HepG2 (cell line): Measurements from ENCODE around the gene COPS6.

Experiments
- EP300 ChIP-seq, 3 experiments: sonication (generic) in 1 of 3; formaldehyde crosslinking in 1 of 3; IDR thresholded peaks; 2 replicates each; pipeline versions ENCODE4 v1.5.1 to v1.6.1; 2011 to 2020; ENCODE audit warnings: low read depth in 2 of 3, low read length in 2 of 3, borderline replicate concordance in 1 of 3, improper control_type of control experiment in 1 of 3, mild to moderate bottlenecking in 1 of 3, missing genetic modification reagents in 1 of 3, moderate library complexity in 1 of 3
- POLR2AphosphoS5 ChIP-seq: IDR thresholded peaks from 2 replicates; pipeline ENCODE4 v1.6.1; 2012; ENCODE audit warnings: low read depth, low read length
- SMC3 ChIP-seq: IDR thresholded peaks from 2 replicates; pipeline ENCODE4 v1.6.1; 2011; ENCODE audit warnings: low read length, improper control_type of control experiment
- TCF7 ChIP-seq: sonication (generic); IDR thresholded peaks from 2 replicates; pipeline ENCODE4 v1.6.1; 2016; ENCODE audit warnings: antibody characterized with exemption, low read depth
- ZNF331 ChIP-seq: sonication (generic); formaldehyde crosslinking; IDR thresholded peaks from 2 replicates; pipeline ENCODE4 v1.4.0; 2020; ENCODE audit warnings: missing genetic modification reagents
- TF ChIP-seq, protein P1 (sequence below): sonication (generic); formaldehyde crosslinking; IDR thresholded peaks from 2 replicates; pipeline ENCODE4 v1.5.0; 2020; ENCODE audit warnings: mild to moderate bottlenecking, missing genetic modification reagents, moderate library complexity

DNA sequence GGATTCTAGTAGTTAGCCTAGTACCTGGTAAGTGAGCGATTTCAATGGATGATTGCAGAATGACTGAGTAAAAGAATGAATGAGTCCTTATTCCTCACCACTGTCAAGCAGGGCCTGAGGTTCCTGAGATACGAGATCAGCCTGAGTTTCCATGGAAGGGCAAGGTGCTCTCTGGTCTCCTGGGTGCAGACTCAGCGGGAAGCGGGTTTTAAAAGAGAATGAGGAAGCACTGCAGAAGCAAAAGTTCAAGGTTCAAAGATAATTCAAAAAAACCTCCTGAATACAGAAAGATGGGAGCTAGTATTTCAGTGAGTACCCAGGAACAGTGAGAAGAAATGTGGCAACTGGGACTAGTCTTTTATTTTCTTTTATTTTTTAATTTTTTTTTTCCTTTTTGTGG, 11.6 kb upstream of the COPS6 start:
- TF ChIP-seq POLR2AphosphoS5 (no peak), TCF7 (no peak), ZNF331 (no peak), EP300 (IDR thresholded peaks at IDR 0.05; ENCODE audit: low read depth in 2 of 2, low read length in 2 of 2) (no peak), EP300 (CRISPR knock-in tag; IDR thresholded peaks at IDR 0.05; ENCODE audit: borderline replicate concordance) (no peak), SMC3 (no peak)
- TF ChIP-seq, protein P1, sequence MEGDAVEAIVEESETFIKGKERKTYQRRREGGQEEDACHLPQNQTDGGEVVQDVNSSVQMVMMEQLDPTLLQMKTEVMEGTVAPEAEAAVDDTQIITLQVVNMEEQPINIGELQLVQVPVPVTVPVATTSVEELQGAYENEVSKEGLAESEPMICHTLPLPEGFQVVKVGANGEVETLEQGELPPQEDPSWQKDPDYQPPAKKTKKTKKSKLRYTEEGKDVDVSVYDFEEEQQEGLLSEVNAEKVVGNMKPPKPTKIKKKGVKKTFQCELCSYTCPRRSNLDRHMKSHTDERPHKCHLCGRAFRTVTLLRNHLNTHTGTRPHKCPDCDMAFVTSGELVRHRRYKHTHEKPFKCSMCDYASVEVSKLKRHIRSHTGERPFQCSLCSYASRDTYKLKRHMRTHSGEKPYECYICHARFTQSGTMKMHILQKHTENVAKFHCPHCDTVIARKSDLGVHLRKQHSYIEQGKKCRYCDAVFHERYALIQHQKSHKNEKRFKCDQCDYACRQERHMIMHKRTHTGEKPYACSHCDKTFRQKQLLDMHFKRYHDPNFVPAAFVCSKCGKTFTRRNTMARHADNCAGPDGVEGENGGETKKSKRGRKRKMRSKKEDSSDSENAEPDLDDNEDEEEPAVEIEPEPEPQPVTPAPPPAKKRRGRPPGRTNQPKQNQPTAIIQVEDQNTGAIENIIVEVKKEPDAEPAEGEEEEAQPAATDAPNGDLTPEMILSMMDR (CRISPR knock-in tag) = no peak
